Gastrocnemius medialis (tissue), 4 donors: ENCODE results near the gene IGLL1.

ENCODE experiments used
- POLR2A ChIP-seq, 2 donors: fragments of 450-650 bp; IDR thresholded peaks; one replicate each; pipeline ENCODE4 v1.6.1; 2017; ENCODE audit warnings: antibody characterized with exemption in 2 of 2, mild to moderate bottlenecking in 2 of 2, moderate library complexity in 2 of 2
- TF ChIP-seq, protein P1 (sequence below), 5 experiments: fragments of 450-650 bp in 3 of 5; fragments of 200-600 bp in 2 of 5; sonication (generic) in 2 of 5; IDR thresholded peaks in 4 of 5; conservative IDR thresholded peaks in 1 of 5; 1 replicate in 4 of 5; 2 replicates in 1 of 5; pipeline ENCODE4 v1.5.1; 2016 to 2019; ENCODE audit warnings: antibody characterized with exemption in 5 of 5, mild to moderate bottlenecking in 3 of 5, moderate library complexity in 3 of 5

- TF ChIP-seq, protein P1, sequence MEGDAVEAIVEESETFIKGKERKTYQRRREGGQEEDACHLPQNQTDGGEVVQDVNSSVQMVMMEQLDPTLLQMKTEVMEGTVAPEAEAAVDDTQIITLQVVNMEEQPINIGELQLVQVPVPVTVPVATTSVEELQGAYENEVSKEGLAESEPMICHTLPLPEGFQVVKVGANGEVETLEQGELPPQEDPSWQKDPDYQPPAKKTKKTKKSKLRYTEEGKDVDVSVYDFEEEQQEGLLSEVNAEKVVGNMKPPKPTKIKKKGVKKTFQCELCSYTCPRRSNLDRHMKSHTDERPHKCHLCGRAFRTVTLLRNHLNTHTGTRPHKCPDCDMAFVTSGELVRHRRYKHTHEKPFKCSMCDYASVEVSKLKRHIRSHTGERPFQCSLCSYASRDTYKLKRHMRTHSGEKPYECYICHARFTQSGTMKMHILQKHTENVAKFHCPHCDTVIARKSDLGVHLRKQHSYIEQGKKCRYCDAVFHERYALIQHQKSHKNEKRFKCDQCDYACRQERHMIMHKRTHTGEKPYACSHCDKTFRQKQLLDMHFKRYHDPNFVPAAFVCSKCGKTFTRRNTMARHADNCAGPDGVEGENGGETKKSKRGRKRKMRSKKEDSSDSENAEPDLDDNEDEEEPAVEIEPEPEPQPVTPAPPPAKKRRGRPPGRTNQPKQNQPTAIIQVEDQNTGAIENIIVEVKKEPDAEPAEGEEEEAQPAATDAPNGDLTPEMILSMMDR (IDR thresholded peaks at IDR 0.05 in 4 of 5, conservative IDR thresholded peaks at IDR 0.05 in 1 of 5) = no peak
- TF ChIP-seq POLR2A (IDR thresholded peaks at IDR 0.05) = no peak
Observed at GRCh38 chr22:23608583-23608982, 28.5 kb upstream of the IGLL1 start.
